GM12864 (cell line): ENCODE measurements around the gene CFAP74.
"Not testable (repeated sequence)": the region's sequence is repeated elsewhere in the genome, so short reads cannot be mapped to it uniquely, and the experiment has no call there.

Source experiments
- DNase-seq: peaks from one replicate; pipeline ENCODE4 v3.0.0-alpha.2; 2011; ENCODE audit warnings: low read depth
- H3K4me3 ChIP-seq: 2 replicates; pipeline ENCODE4 v1.5.1; 2011; ENCODE audit warnings: mild to moderate bottlenecking, low read depth, low read length, control low read depth
- TF ChIP-seq, protein P1 (sequence below): IDR thresholded peaks from 2 replicates; pipeline ENCODE4 v1.5.1; 2011; ENCODE audit warnings: low read depth, mild to moderate bottlenecking, moderate library complexity, low read length, control low read depth, inconsistent platforms; ENCODE audit errors: missing control alignments

Gene CFAP74

GRCh38 chr1:1980467-1981141 lies 23.0 kb downstream of the CFAP74 start:
- DNase-seq, result no peak
- H3K4me3 ChIP-seq, result no peak overlapping the region
- TF ChIP-seq, protein P1, sequence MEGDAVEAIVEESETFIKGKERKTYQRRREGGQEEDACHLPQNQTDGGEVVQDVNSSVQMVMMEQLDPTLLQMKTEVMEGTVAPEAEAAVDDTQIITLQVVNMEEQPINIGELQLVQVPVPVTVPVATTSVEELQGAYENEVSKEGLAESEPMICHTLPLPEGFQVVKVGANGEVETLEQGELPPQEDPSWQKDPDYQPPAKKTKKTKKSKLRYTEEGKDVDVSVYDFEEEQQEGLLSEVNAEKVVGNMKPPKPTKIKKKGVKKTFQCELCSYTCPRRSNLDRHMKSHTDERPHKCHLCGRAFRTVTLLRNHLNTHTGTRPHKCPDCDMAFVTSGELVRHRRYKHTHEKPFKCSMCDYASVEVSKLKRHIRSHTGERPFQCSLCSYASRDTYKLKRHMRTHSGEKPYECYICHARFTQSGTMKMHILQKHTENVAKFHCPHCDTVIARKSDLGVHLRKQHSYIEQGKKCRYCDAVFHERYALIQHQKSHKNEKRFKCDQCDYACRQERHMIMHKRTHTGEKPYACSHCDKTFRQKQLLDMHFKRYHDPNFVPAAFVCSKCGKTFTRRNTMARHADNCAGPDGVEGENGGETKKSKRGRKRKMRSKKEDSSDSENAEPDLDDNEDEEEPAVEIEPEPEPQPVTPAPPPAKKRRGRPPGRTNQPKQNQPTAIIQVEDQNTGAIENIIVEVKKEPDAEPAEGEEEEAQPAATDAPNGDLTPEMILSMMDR, result no peak

DNA sequence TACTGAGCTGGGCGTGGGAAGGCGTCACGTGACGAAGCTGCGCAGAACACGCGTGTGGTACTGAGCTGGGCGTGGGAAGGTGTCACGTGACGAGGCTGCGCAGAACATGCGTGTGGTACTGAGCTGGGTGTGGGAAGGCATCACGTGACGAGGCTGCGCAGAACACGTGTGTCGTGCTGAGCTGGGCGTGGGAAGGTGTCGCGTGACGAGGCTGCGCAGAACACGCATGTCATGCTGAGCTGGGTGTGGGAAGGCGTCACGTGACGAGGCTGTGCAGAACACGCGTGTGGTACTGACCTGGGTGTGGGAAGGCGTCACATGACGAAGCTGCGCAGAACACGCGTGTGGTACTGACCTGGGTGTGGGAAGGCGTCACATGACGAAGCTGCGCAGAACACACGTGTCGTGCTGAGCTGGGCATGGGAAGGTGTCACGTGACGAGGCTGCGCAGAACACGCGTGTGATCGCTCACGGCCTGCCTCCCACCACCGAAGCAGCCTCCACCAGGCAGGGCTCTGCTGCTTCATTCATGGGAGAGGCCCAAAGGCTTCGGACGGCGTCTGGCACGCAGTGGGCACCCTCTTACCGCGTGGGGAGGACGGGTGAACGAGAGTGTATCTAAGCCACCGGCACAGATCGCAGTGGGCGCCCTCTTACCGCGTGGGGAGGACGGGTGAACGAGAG lies 24.0 kb downstream of the CFAP74 start:
- H3K4me3 ChIP-seq, result no peak overlapping the region
- TF ChIP-seq, protein P1, result no peak
- DNase-seq, result no peak

DNA sequence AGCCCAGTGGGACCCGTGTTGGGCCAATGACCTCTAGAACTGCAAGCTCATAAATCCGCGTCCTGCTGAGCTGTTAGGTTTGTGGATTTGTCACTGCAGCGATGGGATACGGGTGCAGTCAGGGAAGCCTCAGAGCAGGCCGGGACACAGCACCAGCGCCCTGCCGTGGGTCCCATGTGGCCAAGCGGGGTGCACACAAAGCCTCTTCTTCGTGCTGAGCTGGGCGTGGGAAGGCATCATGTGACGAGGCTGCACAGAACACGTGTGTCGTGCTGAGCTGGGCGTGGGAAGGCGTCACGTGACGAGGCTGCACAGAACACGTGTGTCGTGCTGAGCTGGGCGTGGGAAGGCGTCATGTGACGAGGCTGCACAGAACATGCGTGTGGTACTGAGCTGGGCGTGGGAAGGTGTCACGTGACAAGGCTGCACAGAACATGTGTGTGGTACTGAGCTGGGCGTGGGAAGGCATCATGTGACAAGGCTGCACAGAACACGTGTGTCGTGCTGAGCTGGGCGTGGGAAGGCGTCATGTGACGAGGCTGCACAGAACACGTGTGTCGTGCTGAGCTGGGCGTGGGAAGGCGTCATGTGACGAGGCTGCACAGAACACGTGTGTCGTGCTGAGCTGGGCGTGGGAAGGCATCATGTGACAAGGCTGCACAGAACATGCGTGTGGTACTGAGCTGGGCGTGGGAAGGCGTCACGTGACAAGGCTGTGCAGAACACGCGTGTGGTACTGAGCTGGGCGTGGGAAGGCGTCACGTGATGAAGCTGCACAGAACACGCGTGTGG lies 24.7 kb downstream of the CFAP74 start:
- DNase-seq, H3K4me3 ChIP-seq: not testable (repeated sequence)

DNA sequence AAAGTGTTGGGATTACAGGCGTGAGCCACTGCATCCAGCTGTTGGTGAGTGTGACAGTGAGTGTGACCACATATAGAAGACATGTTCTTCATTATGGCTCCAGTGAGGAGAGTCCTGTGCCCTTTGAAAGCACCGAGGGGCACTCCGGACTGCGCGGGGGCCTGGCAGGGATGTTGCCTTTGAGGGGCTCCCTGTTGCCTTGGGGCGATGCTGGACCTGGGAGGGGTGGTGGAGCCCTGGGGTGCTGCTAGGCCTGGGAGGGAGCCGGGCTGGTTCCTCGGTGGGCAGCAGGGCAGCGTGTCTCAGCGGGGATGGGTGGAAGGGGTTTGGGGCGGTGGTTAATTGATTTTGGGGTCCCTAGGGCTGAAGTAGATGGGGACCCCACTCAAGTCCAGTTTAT lies 25.5 kb downstream of the CFAP74 start:
- DNase-seq, result no peak
- no peak overlapping the region for H3K4me3 ChIP-seq
- TF ChIP-seq, protein P1, result no peak

- DNase-seq, result no peak
- H3K4me3 ChIP-seq, result no peak overlapping the region
- TF ChIP-seq, protein P1, result no peak
These were observed 27.6 kb downstream of the CFAP74 start for GRCh38 chr1:1976031-1976430.

- H3K4me3 ChIP-seq, result no peak overlapping the region
- DNase-seq, result no peak
- TF ChIP-seq, protein P1, result no peak
These were observed 28.1 kb downstream of the CFAP74 start for GRCh38 chr1:1975535-1975934.

DNA sequence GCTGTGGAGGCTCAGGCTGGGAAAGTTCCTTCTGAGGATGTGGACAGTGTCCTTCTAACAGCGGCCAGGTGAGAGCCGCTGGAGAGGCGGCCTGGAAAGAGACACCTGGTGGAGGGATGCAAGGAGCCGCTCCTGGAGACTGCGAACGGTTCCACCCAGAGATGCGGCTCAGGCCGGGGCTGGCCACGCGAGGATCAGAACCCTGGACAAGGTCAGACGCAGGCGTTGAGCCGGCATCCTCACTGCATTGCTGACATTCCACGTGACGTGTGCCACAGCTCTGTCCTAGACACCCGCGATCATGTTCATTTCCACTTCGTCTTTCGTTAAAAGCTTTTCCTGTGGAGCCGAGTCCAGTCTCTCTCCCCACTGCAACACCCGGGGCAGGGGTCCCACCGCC lies 28.8 kb downstream of the CFAP74 start:
- TF ChIP-seq, protein P1, result no peak
- DNase-seq, result no peak
- no peak overlapping the region for H3K4me3 ChIP-seq
